Esophagus muscularis mucosa (tissue), 4 donors: ENCODE results near the gene CHRM5. TPM values are rescaled to one million over a fixed set of nuclear protein-coding genes. Genes with fewer than 3 reads are reported as not detected.
"Not testable (repeated sequence)": the region's sequence is repeated elsewhere in the genome, so short reads cannot be mapped to it uniquely, and the experiment has no call there.

Experiments
- DNase-seq: peaks from one replicate; pipeline ENCODE4 v3.0.0-alpha.2; 2017; ENCODE audit errors: extremely low spot score
- H3K27ac ChIP-seq, 4 donors: fragments of 200-600 bp; sonication (generic); replicated peaks in 1 of 4; 1 replicate in 3 of 4; 2 replicates in 1 of 4; pipeline ENCODE4 v1.5.1; 2016 to 2019; ENCODE audit warnings: mild to moderate bottlenecking in 1 of 4
- H3K27me3 ChIP-seq, 4 donors: fragments of 200-600 bp; sonication (generic); one replicate each; pipeline versions ENCODE4 v1.5.1 to v1.6.0; 2016 to 2019
- H3K36me3 ChIP-seq, 4 donors: fragments of 200-600 bp; sonication (generic); one replicate each; pipeline ENCODE4 v1.5.1; 2016 to 2019
- H3K4me1 ChIP-seq, 4 donors: fragments of 200-600 bp; sonication (generic); one replicate each; pipeline ENCODE4 v1.5.1; 2016 to 2019
- H3K4me3 ChIP-seq, 4 donors: fragments of 200-600 bp; sonication (generic); 1 replicate in 2 of 4; 2 replicates in 2 of 4; pipeline ENCODE4 v1.5.1; 2016 to 2019; ENCODE audit warnings: mild to moderate bottlenecking in 4 of 4, moderate library complexity in 1 of 4
- H3K9me3 ChIP-seq, 4 donors: fragments of 200-600 bp; sonication (generic); 1 replicate in 3 of 4; 2 replicates in 1 of 4; pipeline ENCODE4 v1.5.1; 2016 to 2019
- CTCF ChIP-seq, 3 experiments: fragments of 200-600 bp in 2 of 3; fragments of 450-650 bp in 1 of 3; sonication (generic) in 2 of 3; IDR thresholded peaks; one replicate each; pipeline ENCODE4 v1.5.1; 2017 to 2019; ENCODE audit warnings: antibody characterized with exemption in 3 of 3, mild to moderate bottlenecking in 2 of 3, moderate library complexity in 1 of 3
- EP300 ChIP-seq: sonication (generic); formaldehyde crosslinking; IDR thresholded peaks from one replicate; pipeline ENCODE4 v1.6.1; 2017; ENCODE audit warnings: antibody characterized with exemption
- POLR2A ChIP-seq: fragments of 450-650 bp; IDR thresholded peaks from one replicate; pipeline ENCODE4 v1.6.1; 2017; ENCODE audit warnings: antibody characterized with exemption, moderate library complexity, mild to moderate bottlenecking, low read depth
- POLR2AphosphoS5 ChIP-seq, 2 donors: sonication (generic); formaldehyde crosslinking; IDR thresholded peaks; one replicate each; pipeline ENCODE4 v1.6.1; 2017; ENCODE audit warnings: antibody characterized with exemption in 2 of 2
- WGBS: methylation state at CpG from one replicate; pipeline ENCODE4 v1.1.5; 2018; 5-methylcytosine and 5-hydroxymethylcytosine counted together
- intact Hi-C: fragments of 100-400 bp; cut with DNase I; formaldehyde crosslinking; loops from one replicate; pipeline ENCODE4 v1.15.1; 2023
- total RNA-seq, 4 donors: library from RNA; depleted of rRNA; stranded (reverse); fragments of >200 nt; gene quantifications; one replicate each; pipeline versions ENCODE4 v1.1.0 to v1.2.1, GENCODE V29; 2016

CHRM5 gene
- total RNA-seq, 4 donors from 2014 or later = not detected

GRCh38 chr15:34046471-34047145, 78.3 kb downstream of the CHRM5 start:
- Histone ChIP-seq H3K27me3 (no peaks in the 10 kb centered on the region), H3K9me3 (peaks cover 0 to 16% (median 9%) of the 10 kb centered on the region in 4 donors), H3K36me3 (no peaks in the 10 kb centered on the region), H3K27ac (no peak overlapping the region), H3K4me3 (no peak overlapping the region), H3K4me1 (no peaks in the 10 kb centered on the region)
- DNase-seq = no peak
- 94% methylated on average over 16 of the region's 16 CpGs for WGBS
- TF ChIP-seq CTCF (IDR thresholded peaks at IDR 0.05) (no peak), POLR2A (no peak), EP300 (no peak), POLR2AphosphoS5 (IDR thresholded peaks at IDR 0.05) (no peak)
- intact Hi-C loops = no loop called here

GRCh38 chr15:34047893-34048775, 79.8 kb downstream of the CHRM5 start:
- peaks cover 0 to 16% (median 9%) of the 10 kb centered on the region in 4 donors for H3K9me3 ChIP-seq
- H3K27ac ChIP-seq = no peak overlapping the region
- TF ChIP-seq CTCF (IDR thresholded peaks at IDR 0.05) = no peak
- no peak for TF ChIP-seq POLR2A
- TF ChIP-seq POLR2AphosphoS5 (IDR thresholded peaks at IDR 0.05) = no peak
- TF ChIP-seq EP300 = no peak
- H3K4me3 ChIP-seq = no peak overlapping the region
- 73% methylated on average over 5 of the region's 10 CpGs for WGBS
- no peaks in the 10 kb centered on the region for H3K36me3 ChIP-seq
- H3K27me3 ChIP-seq = no peaks in the 10 kb centered on the region
- DNase-seq = no peak
- no peaks in the 10 kb centered on the region for H3K4me1 ChIP-seq
- intact Hi-C loops = no loop called here

- TF ChIP-seq POLR2AphosphoS5 (IDR thresholded peaks at IDR 0.05) (no peak), POLR2A (no peak), EP300 (no peak), CTCF (IDR thresholded peaks at IDR 0.05) (no peak)
- 97% methylated on average over 2 of the region's 2 CpGs for WGBS
- H3K27me3 ChIP-seq = no peaks in the 10 kb centered on the region
- no peaks in the 10 kb centered on the region for H3K4me1 ChIP-seq
- no peaks in the 10 kb centered on the region for H3K36me3 ChIP-seq
- no peak overlapping the region for H3K4me3 ChIP-seq
- no peak overlapping the region for H3K27ac ChIP-seq
- intact Hi-C loops = no loop called here
- DNase-seq = no peak
- H3K9me3 ChIP-seq = peaks cover 0 to 16% (median 9%) of the 10 kb centered on the region in 4 donors
These were observed 80.8 kb downstream of the CHRM5 start for GRCh38 chr15:34049112-34049511.

DNA sequence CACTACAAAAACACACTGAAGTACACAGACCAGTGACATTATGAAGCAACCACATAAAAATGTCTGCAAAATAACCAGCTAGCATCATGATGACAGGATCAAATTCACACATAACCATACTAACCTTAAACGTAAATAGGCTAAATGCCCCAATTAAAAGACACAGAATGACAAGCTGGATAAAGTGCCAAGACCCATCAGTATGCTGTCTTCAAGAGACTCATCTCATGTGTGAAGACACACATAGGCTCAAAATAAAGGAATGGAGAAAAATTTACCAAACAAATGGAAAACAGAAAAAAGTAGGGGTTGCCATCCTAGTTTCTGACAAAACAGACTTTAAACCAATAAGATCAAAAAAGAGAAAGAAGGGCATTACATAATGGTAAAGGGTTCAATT, 82.1 kb downstream of the CHRM5 start:
- H3K36me3 ChIP-seq, H3K4me3 ChIP-seq, H3K4me1 ChIP-seq, DNase-seq, H3K27ac ChIP-seq, H3K27me3 ChIP-seq, intact Hi-C loops: not testable (repeated sequence)
- WGBS = 67% methylated on average over 1 of the region's 1 CpG
- H3K9me3 ChIP-seq = peaks cover 0 to 16% (median 9%) of the 10 kb centered on the region in 4 donors

GRCh38 chr15:34054081-34054707, 85.9 kb downstream of the CHRM5 start:
- no peaks in the 10 kb centered on the region for H3K36me3 ChIP-seq
- WGBS = 90% methylated on average over 3 of the region's 3 CpGs

More at GRCh38 chr15:34054081-34054707, 85.9 kb downstream of the CHRM5 start:
- Histone ChIP-seq H3K4me3 (no peak overlapping the region), H3K27me3 (no peaks in the 10 kb centered on the region), H3K9me3 (peaks cover 0 to 16% (median 9%) of the 10 kb centered on the region in 4 donors), H3K4me1 (no peaks in the 10 kb centered on the region), H3K27ac (no peak overlapping the region)
- no peak for DNase-seq
- intact Hi-C loops = no loop called here
- TF ChIP-seq EP300 (no peak), POLR2AphosphoS5 (IDR thresholded peaks at IDR 0.05) (no peak), CTCF (IDR thresholded peaks at IDR 0.05) (no peak), POLR2A (no peak)
